Measurements from ENCODE around the gene CD101.
"Not testable (repeated sequence)": the region's sequence is repeated elsewhere in the genome, so short reads cannot be mapped to it uniquely, and the experiment has no call there.

Gene CD101

GRCh38 chr1:117001254-117001927, at the start of gene CD101:
Gene CD101, plus strand, starts transcription at chr1:117001760. Its CDS starts 58 bp downstream, at chr1:117001818.
- no peak for DNase-seq

GRCh38 chr1:116952738-116953275, 48.8 kb upstream of the CD101 start:
- no peak for DNase-seq

- no peak for DNase-seq
Observed at GRCh38 chr1:116954440-116954839, 47.1 kb upstream of the CD101 start.

GRCh38 chr1:116956378-116956777, 45.2 kb upstream of the CD101 start:
- DNase-seq: no peak

- no peak for DNase-seq
Observed at GRCh38 chr1:116957646-116958045, 43.9 kb upstream of the CD101 start.

GRCh38 chr1:116958110-116958509, 43.5 kb upstream of the CD101 start:
- DNase-seq: no peak

- DNase-seq: no peak
Observed at GRCh38 chr1:116958977-116959376, 42.6 kb upstream of the CD101 start.

GRCh38 chr1:116961606-116962005, 40.0 kb upstream of the CD101 start:
- no peak for DNase-seq

GRCh38 chr1:116962987-116963639, 38.4 kb upstream of the CD101 start:
- no peak for DNase-seq

GRCh38 chr1:116966791-116967190, 34.8 kb upstream of the CD101 start:
- no peak for DNase-seq

GRCh38 chr1:116968724-116969123, 32.8 kb upstream of the CD101 start:
- DNase-seq: no peak

GRCh38 chr1:116971258-116971860, 30.2 kb upstream of the CD101 start:
- no peak for DNase-seq

GRCh38 chr1:116971965-116972673, 29.4 kb upstream of the CD101 start:
- DNase-seq: no peak

- DNase-seq: no peak
Observed at GRCh38 chr1:116972674-116973030, 28.9 kb upstream of the CD101 start.

- DNase-seq: not testable (repeated sequence)
Observed at GRCh38 chr1:116980309-116980708, 21.3 kb upstream of the CD101 start.

GRCh38 chr1:116981521-116982037, 20.0 kb upstream of the CD101 start:
- no peak for DNase-seq

- DNase-seq: no peak
Observed at GRCh38 chr1:116982319-116983004, 19.1 kb upstream of the CD101 start.

GRCh38 chr1:116983112-116983511, 18.4 kb upstream of the CD101 start:
- DNase-seq: no peak

GRCh38 chr1:116983678-116984077, 17.9 kb upstream of the CD101 start:
- no peak for DNase-seq

- no peak for DNase-seq
Observed at GRCh38 chr1:116984406-116985160, 17.0 kb upstream of the CD101 start.

GRCh38 chr1:116986421-116987255, 14.9 kb upstream of the CD101 start:
- no peak for DNase-seq

Data from GOT3 (cell line).